Measurements from ENCODE around the gene SCRN1. TPM values are rescaled to one million over a fixed set of nuclear protein-coding genes. Genes with fewer than 3 reads are reported as not detected.

Gene SCRN1
- total RNA-seq, 1 donor from 2014 or later, result 13.4 TPM

- TF ChIP-seq, protein P1, sequence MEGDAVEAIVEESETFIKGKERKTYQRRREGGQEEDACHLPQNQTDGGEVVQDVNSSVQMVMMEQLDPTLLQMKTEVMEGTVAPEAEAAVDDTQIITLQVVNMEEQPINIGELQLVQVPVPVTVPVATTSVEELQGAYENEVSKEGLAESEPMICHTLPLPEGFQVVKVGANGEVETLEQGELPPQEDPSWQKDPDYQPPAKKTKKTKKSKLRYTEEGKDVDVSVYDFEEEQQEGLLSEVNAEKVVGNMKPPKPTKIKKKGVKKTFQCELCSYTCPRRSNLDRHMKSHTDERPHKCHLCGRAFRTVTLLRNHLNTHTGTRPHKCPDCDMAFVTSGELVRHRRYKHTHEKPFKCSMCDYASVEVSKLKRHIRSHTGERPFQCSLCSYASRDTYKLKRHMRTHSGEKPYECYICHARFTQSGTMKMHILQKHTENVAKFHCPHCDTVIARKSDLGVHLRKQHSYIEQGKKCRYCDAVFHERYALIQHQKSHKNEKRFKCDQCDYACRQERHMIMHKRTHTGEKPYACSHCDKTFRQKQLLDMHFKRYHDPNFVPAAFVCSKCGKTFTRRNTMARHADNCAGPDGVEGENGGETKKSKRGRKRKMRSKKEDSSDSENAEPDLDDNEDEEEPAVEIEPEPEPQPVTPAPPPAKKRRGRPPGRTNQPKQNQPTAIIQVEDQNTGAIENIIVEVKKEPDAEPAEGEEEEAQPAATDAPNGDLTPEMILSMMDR (IDR thresholded peaks at IDR 0.05; ENCODE audit: borderline replicate concordance), result no peak
- H3K27me3 ChIP-seq (ENCODE audit: low read depth), result no peaks in the 10 kb centered on the region
- no peaks in the 10 kb centered on the region for H3K4me1 ChIP-seq
- intact Hi-C loops (cut with micrococcal nuclease), result no loop called here
- peaks cover 21% of the 10 kb centered on the region for H3K36me3 ChIP-seq
- H3K9me3 ChIP-seq (replicated peaks), result peaks cover 16% of the 10 kb centered on the region
- no peak overlapping the region for H3K4me3 ChIP-seq
- H3K27ac ChIP-seq (replicated peaks), result no peak overlapping the region
- no peak for DNase-seq
Observed at GRCh38 chr7:29900745-29901144, 88.9 kb downstream of the SCRN1 start.

DNA sequence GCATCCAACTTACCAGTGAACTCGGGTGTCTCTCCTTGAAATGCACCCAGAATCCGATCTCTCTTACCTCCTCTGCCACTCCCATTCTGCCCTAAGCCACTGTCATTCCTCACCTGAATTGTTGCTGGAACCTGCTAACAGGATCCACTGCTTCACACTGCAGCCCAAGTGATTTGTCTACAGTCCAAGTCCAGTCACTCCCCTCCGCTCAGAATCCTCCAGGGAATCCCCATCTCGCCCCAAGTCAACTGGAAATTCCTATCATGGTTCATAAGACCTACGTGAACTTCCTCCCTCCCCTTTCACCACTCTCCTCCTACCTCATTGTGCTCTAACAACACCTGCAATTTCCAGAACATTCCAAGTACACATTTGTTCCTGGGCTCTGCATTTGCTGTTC, 91.3 kb downstream of the SCRN1 start:
- TF ChIP-seq, protein P1 (IDR thresholded peaks at IDR 0.05; ENCODE audit: borderline replicate concordance), result no peak
- Histone ChIP-seq H3K27me3 (ENCODE audit: low read depth) (no peaks in the 10 kb centered on the region), H3K9me3 (replicated peaks) (peaks cover 10% of the 10 kb centered on the region), H3K4me1 (no peaks in the 10 kb centered on the region), H3K27ac (replicated peaks) (no peak overlapping the region), H3K4me3 (no peak overlapping the region), H3K36me3 (no peaks in the 10 kb centered on the region)
- DNase-seq, result no peak
- intact Hi-C loops (cut with micrococcal nuclease), result no loop called here

DNA sequence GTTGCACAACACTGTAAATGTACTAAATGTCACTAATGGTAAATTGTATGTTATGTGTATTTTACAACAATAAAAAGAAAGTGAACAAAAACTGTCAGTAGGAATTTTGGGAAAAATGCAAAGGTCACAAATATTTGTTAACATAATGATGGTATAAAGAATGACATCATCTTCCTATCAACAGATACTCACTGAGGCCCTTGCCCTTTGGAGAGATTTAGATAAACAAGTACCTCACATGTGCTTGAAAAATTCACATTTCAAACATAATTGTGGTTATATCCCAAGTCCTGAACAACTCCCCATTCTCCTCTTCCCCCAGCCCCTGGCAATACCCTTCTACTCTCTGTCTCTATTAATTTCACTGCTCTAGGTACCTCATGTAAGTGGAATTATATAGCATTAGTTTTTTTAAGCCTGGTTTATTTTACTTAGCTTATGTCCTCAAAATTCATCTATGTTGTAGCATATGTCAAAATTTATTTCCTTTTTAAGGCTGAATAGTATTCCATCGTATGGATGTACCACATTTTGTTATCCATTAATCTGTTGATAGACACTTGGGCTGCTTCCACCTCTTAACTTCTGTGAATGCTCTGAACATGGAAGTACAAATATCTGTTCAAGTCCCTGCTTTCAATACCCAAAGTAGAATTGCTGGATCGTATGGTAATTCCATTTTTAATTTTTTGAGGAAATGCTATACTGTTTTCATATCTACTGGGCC, 92.8 kb downstream of the SCRN1 start:
- H3K27ac ChIP-seq (replicated peaks), result no peak overlapping the region
- H3K9me3 ChIP-seq (replicated peaks), result peaks cover 10% of the 10 kb centered on the region
- TF ChIP-seq, protein P1 (IDR thresholded peaks at IDR 0.05; ENCODE audit: borderline replicate concordance), result no peak
- no peaks in the 10 kb centered on the region for H3K36me3 ChIP-seq
- intact Hi-C loops (cut with micrococcal nuclease), result no loop called here
- no peaks in the 10 kb centered on the region for H3K27me3 ChIP-seq (ENCODE audit: low read depth)
- H3K4me1 ChIP-seq, result no peaks in the 10 kb centered on the region
- H3K4me3 ChIP-seq, result no peak overlapping the region
- no peak for DNase-seq

GRCh38 chr7:29895559-29895958, 94.0 kb downstream of the SCRN1 start:
- Histone ChIP-seq H3K4me1 (no peaks in the 10 kb centered on the region), H3K9me3 (replicated peaks) (peaks cover 10% of the 10 kb centered on the region), H3K27ac (replicated peaks) (no peak overlapping the region), H3K4me3 (no peak overlapping the region), H3K27me3 (ENCODE audit: low read depth) (no peaks in the 10 kb centered on the region), H3K36me3 (no peaks in the 10 kb centered on the region)
- DNase-seq, result no peak
- TF ChIP-seq, protein P1 (IDR thresholded peaks at IDR 0.05; ENCODE audit: borderline replicate concordance), result no peak
- intact Hi-C loops (cut with micrococcal nuclease), result no loop called here

- H3K9me3 ChIP-seq (replicated peaks), result peaks cover 10% of the 10 kb centered on the region
- TF ChIP-seq, protein P1 (IDR thresholded peaks at IDR 0.05; ENCODE audit: borderline replicate concordance), result no peak
- H3K27ac ChIP-seq (replicated peaks), result no peak overlapping the region
- intact Hi-C loops (cut with micrococcal nuclease), result no loop called here
- no peaks in the 10 kb centered on the region for H3K27me3 ChIP-seq (ENCODE audit: low read depth)
- no peaks in the 10 kb centered on the region for H3K4me1 ChIP-seq
- H3K4me3 ChIP-seq, result no peak overlapping the region
- H3K36me3 ChIP-seq, result no peaks in the 10 kb centered on the region
- DNase-seq, result no peak
Observed at GRCh38 chr7:29894256-29894655, 95.3 kb downstream of the SCRN1 start.
